A673 (cell line): ENCODE measurements around the gene PRKCA. TPM values are rescaled to one million over a fixed set of nuclear protein-coding genes. Genes with fewer than 3 reads are reported as not detected.

Source experiments
- BruUV-seq: library from RNA; stranded (reverse); fragments of 400-500 nt; replicated peaks from 2 replicates; lab custom pipeline; 2021; lab: Mats Ljungman, UMichigan
- CTCF ChIA-PET: fragments of 300-600 bp; sonication (Branson Sonifier 250); formaldehyde crosslinking; loops from one replicate; lab custom pipeline; 2022; ENCODE audit warnings: antibody characterized with exemption; lab: Charles Lee
- POLR2A ChIA-PET: fragments of 300-600 bp; sonication (Branson Sonifier 250); formaldehyde crosslinking; loops from one replicate; lab custom pipeline; 2022; ENCODE audit warnings: antibody characterized with exemption; ENCODE audit not compliant: low non-redundant PET; lab: Charles Lee
- DNase-seq: peaks from one replicate; pipeline ENCODE4 v3.0.0-alpha.2; 2015; ENCODE audit warnings: low spot score
- H3K27ac ChIP-seq: fragments of 200-600 bp; sonication (generic); 2 replicates; pipeline ENCODE4 v1.5.1; 2016; ENCODE audit warnings: mixed run types, low read depth, mild to moderate bottlenecking, mixed read lengths, antibody characterized with exemption, low read length; ENCODE audit not compliant: poor library complexity, severe bottlenecking
- H3K27me3 ChIP-seq: fragments of 200-600 bp; sonication (generic); replicated peaks from 2 replicates; pipeline ENCODE4 v1.6.1; 2017; ENCODE audit warnings: mixed run types, low read depth, mild to moderate bottlenecking, mixed read lengths, antibody characterized with exemption, low read length; ENCODE audit not compliant: insufficient read depth, poor library complexity
- H3K36me3 ChIP-seq: fragments of 200-600 bp; sonication (generic); 2 replicates; pipeline ENCODE4 v1.6.1; 2016; ENCODE audit warnings: mixed run types, mild to moderate bottlenecking, mixed read lengths, antibody characterized with exemption, low read length; ENCODE audit not compliant: insufficient read depth, poor library complexity, severe bottlenecking
- H3K4me1 ChIP-seq: fragments of 200-600 bp; sonication (generic); 2 replicates; pipeline ENCODE4 v1.6.1; 2017; ENCODE audit warnings: mixed run types, mild to moderate bottlenecking, mixed read lengths, antibody characterized with exemption, low read length; ENCODE audit not compliant: insufficient read depth, poor library complexity, severe bottlenecking
- H3K4me3 ChIP-seq: fragments of 200-600 bp; sonication (generic); 2 replicates; pipeline ENCODE4 v1.5.1; 2016; ENCODE audit warnings: low read depth, mixed run types, mild to moderate bottlenecking, mixed read lengths, low read length; ENCODE audit not compliant: poor library complexity, severe bottlenecking
- H3K9me3 ChIP-seq: fragments of 200-600 bp; sonication (generic); 2 replicates; pipeline ENCODE4 v1.6.1; 2016; ENCODE audit warnings: mixed run types, low read depth, mild to moderate bottlenecking, mixed read lengths, antibody characterized with exemption, low read length; ENCODE audit not compliant: poor library complexity, severe bottlenecking
- EZH2 ChIP-seq: fragments of 200-600 bp; sonication (generic); IDR thresholded peaks from 2 replicates; pipeline ENCODE4 v1.6.1; 2017; ENCODE audit warnings: borderline replicate concordance, low read depth, mild to moderate bottlenecking, mixed read lengths, antibody characterized with exemption, low read length; ENCODE audit not compliant: poor library complexity, severe bottlenecking
- intact Hi-C: fragments of 100-400 bp; cut with micrococcal nuclease; formaldehyde crosslinking; loops from one replicate; pipeline ENCODE4 v1.10.0; 2022; ENCODE audit not compliant: unreplicated experiment
- total RNA-seq: library from RNA; stranded (reverse); gene quantifications from 2 replicates; pipeline ENCODE4 v1.2.3, GENCODE V29; 2021
- TF ChIP-seq, protein P1 (sequence below): fragments of 300-800, 200-600 bp; sonication (generic); conservative IDR thresholded peaks from 2 replicates; pipeline ENCODE4 v1.5.1; 2017; ENCODE audit warnings: low read depth, mild to moderate bottlenecking, antibody characterized with exemption, low read length, moderate library complexity, mixed read lengths

Gene PRKCA
- total RNA-seq, 1 experiment from 2014 or later: 16.3 TPM

DNA sequence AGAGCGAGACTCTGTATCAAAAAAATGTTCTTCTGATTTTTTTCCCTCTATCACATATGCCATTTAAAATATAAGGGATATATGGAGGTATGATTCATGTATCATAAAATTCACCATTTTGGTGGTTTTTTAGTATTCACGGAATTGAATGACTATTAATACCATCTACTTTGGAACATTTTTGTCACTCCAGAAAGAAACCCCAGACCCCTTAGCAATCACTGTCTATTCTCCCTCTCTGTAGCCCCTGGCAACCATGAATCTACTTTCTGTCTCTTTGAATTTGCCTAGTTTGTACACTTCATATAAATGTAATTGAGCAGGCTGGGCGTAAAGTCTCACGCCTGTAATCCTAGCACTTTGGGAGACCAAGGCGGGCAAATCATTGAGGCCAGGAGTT lies 75.9 kb downstream of the PRKCA start:
- no peak overlapping the region for H3K27ac ChIP-seq
- TF ChIP-seq, protein P1, sequence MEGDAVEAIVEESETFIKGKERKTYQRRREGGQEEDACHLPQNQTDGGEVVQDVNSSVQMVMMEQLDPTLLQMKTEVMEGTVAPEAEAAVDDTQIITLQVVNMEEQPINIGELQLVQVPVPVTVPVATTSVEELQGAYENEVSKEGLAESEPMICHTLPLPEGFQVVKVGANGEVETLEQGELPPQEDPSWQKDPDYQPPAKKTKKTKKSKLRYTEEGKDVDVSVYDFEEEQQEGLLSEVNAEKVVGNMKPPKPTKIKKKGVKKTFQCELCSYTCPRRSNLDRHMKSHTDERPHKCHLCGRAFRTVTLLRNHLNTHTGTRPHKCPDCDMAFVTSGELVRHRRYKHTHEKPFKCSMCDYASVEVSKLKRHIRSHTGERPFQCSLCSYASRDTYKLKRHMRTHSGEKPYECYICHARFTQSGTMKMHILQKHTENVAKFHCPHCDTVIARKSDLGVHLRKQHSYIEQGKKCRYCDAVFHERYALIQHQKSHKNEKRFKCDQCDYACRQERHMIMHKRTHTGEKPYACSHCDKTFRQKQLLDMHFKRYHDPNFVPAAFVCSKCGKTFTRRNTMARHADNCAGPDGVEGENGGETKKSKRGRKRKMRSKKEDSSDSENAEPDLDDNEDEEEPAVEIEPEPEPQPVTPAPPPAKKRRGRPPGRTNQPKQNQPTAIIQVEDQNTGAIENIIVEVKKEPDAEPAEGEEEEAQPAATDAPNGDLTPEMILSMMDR: no peak
- no peak for TF ChIP-seq EZH2
- no peaks in the 10 kb centered on the region for H3K9me3 ChIP-seq
- intact Hi-C loops: no loop called here
- peaks cover 14% of the 10 kb centered on the region for H3K4me1 ChIP-seq
- no peak for DNase-seq
- H3K4me3 ChIP-seq: no peak overlapping the region
- H3K36me3 ChIP-seq: no peaks in the 10 kb centered on the region
- no peaks in the 10 kb centered on the region for H3K27me3 ChIP-seq
- BruUV-seq: no TSS peak
- CTCF ChIA-PET: no interaction called here
- POLR2A ChIA-PET: no interaction called here

- ChIA-PET CTCF (no interaction called here), POLR2A (no interaction called here)
- Histone ChIP-seq H3K36me3 (no peaks in the 10 kb centered on the region), H3K4me3 (no peak overlapping the region), H3K4me1 (peaks cover 9% of the 10 kb centered on the region), H3K27me3 (no peaks in the 10 kb centered on the region), H3K27ac (no peak overlapping the region), H3K9me3 (no peaks in the 10 kb centered on the region)
- TF ChIP-seq, protein P1: no peak
- no peak for TF ChIP-seq EZH2
- no peak for DNase-seq
- intact Hi-C loops: no loop called here
- BruUV-seq: no TSS peak
Measured at GRCh38 chr17:66379544-66379943, 77.1 kb downstream of the PRKCA start.

DNA sequence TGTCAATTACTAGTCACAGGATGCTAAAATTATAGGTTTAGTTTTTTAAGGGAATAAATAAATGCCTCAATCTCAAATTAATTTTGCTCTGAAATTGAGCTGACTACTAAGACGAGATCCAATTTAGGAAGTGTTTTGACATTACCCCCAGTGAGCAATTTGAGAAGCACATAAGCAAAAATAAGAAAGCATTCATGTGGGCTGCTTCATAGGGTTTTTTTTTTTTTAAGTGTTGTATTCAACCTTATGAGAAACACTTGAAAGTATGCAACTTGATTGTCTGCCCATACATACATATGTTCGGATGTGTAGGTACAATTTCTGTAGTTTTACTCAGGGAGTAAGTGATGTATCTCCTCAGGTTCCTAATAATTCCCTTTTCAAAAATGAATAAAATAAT lies 77.6 kb downstream of the PRKCA start:
- H3K9me3 ChIP-seq: no peaks in the 10 kb centered on the region
- H3K4me1 ChIP-seq: peaks cover 5% of the 10 kb centered on the region
- DNase-seq: no peak
- H3K27ac ChIP-seq: no peak overlapping the region
- H3K36me3 ChIP-seq: no peaks in the 10 kb centered on the region
- CTCF ChIA-PET: no interaction called here
- POLR2A ChIA-PET: no interaction called here
- H3K27me3 ChIP-seq: no peaks in the 10 kb centered on the region
- no peak overlapping the region for H3K4me3 ChIP-seq
- intact Hi-C loops: no loop called here
- no peak for TF ChIP-seq EZH2
- TF ChIP-seq, protein P1: no peak
- BruUV-seq: no TSS peak
